NCI-H187 (cell line): ENCODE results near the gene GPBP1L1.
A peak's percentile ranks its signal among the peaks of the same experiment; 100 is the strongest.
"Not testable (repeated sequence)": the region's sequence is repeated elsewhere in the genome, so short reads cannot be mapped to it uniquely, and the experiment has no call there.

Experiments used
- DNase-seq, 2 experiments: peaks; one replicate each; lab custom pipeline; 2025; lab: John Stamatoyannopoulos, UW

GPBP1L1 gene

GRCh38 chr1:45686288-45687013 is at the start of gene GPBP1L1:
Gene GPBP1L1 (minus strand): TSS chr1:45686533. CDS start chr1:45659087, 27,446 bp downstream.
- peak; percentile 89 to 91 for DNase-seq

- DNase-seq, result no peak
These were observed 44.5 kb upstream of the GPBP1L1 start for GRCh38 chr1:45730780-45731319.

- no peak for DNase-seq
These were observed 43.9 kb upstream of the GPBP1L1 start for GRCh38 chr1:45730075-45730779.

- DNase-seq, result not testable (repeated sequence)
These were observed 39.7 kb upstream of the GPBP1L1 start for GRCh38 chr1:45726007-45726406.

GRCh38 chr1:45723248-45723930 is 37.1 kb upstream of the GPBP1L1 start:
- DNase-seq, result no peak

- DNase-seq, result no peak
These were observed 36.5 kb upstream of the GPBP1L1 start for GRCh38 chr1:45722809-45723208.

- no peak for DNase-seq
These were observed 34.9 kb upstream of the GPBP1L1 start for GRCh38 chr1:45721207-45721606.

GRCh38 chr1:45718289-45718688 is 32.0 kb upstream of the GPBP1L1 start:
- DNase-seq, result no peak

- not testable (repeated sequence) for DNase-seq
These were observed 31.1 kb upstream of the GPBP1L1 start for GRCh38 chr1:45717386-45717785.

GRCh38 chr1:45716700-45717099 is 30.4 kb upstream of the GPBP1L1 start:
- no peak for DNase-seq

GRCh38 chr1:45713711-45714110 is 27.4 kb upstream of the GPBP1L1 start:
- no peak for DNase-seq

GRCh38 chr1:45704637-45705036 is 18.3 kb upstream of the GPBP1L1 start:
- DNase-seq, result no peak

GRCh38 chr1:45694823-45695222 is 8.5 kb upstream of the GPBP1L1 start:
- no peak for DNase-seq

- not testable (repeated sequence) for DNase-seq
These were observed 7.5 kb upstream of the GPBP1L1 start for GRCh38 chr1:45693811-45694210.

GRCh38 chr1:45687754-45688740 is 1.7 kb upstream of the GPBP1L1 start, which contains the start of gene TMEM69:
Gene TMEM69 (plus strand): TSS chr1:45688181. CDS start chr1:45691069, 2,888 bp downstream.
- peak; percentile 75 to 85 for DNase-seq

GRCh38 chr1:45687014-45687753 is 851 bp upstream of the GPBP1L1 start:
- DNase-seq, result peak; percentile 92 to 96

- peak in 1 of 2 experiments; percentile 72 for DNase-seq
These were observed 382 bp downstream of the GPBP1L1 start for GRCh38 chr1:45686015-45686287.

- peak in 1 of 2 experiments; percentile 25 for DNase-seq
These were observed 872 bp downstream of the GPBP1L1 start for GRCh38 chr1:45685308-45686014.

- no peak for DNase-seq
These were observed 1.9 kb downstream of the GPBP1L1 start for GRCh38 chr1:45684402-45684801.

- no peak for DNase-seq
These were observed 3.4 kb downstream of the GPBP1L1 start for GRCh38 chr1:45682942-45683341.
